T-helper 1 cell treated with Interleukin-12 subunit alpha and Interleukin-12 subunit beta and Interleukin-4 antibody, amounts not matched to agents 30 μg/mL and 1 μg/mL, for 36 hours (primary cell): ENCODE data around the gene UBE2E1.
"Not testable (repeated sequence)": the region's sequence is repeated elsewhere in the genome, so short reads cannot be mapped to it uniquely, and the experiment has no call there.

Experiments
- H3K27ac Mint-ChIP-seq: one replicate; pipeline ENCODE4 v1.8.0; 2021; ENCODE audit warnings: mild to moderate bottlenecking, mixed read lengths
- H3K27me3 Mint-ChIP-seq: one replicate; pipeline ENCODE4 v1.8.0; 2021; ENCODE audit warnings: low read depth, mixed read lengths
- H3K36me3 Mint-ChIP-seq: one replicate; pipeline ENCODE4 v1.8.0; 2021; ENCODE audit warnings: low read depth, mixed read lengths
- H3K4me1 Mint-ChIP-seq: one replicate; pipeline ENCODE4 v1.8.0; 2021; ENCODE audit warnings: low read depth, mixed read lengths
- H3K4me3 Mint-ChIP-seq: one replicate; pipeline ENCODE4 v1.8.0; 2021; ENCODE audit warnings: mild to moderate bottlenecking, moderate library complexity, mixed read lengths
- H3K9me3 Mint-ChIP-seq: one replicate; pipeline ENCODE4 v1.8.0; 2021; ENCODE audit warnings: mixed read lengths

UBE2E1 gene

GRCh38 chr3:23882487-23882918 lies 76.7 kb downstream of the UBE2E1 start:
- Mint-ChIP-seq H3K27me3 (no peaks in the 10 kb centered on the region), H3K4me1 (peaks cover 2% of the 10 kb centered on the region), H3K4me3 (no peak overlapping the region), H3K9me3 (no peaks in the 10 kb centered on the region), H3K27ac (no peak overlapping the region), H3K36me3 (peaks cover 4% of the 10 kb centered on the region)

GRCh38 chr3:23884481-23884880 lies 78.7 kb downstream of the UBE2E1 start:
- H3K36me3 Mint-ChIP-seq: peaks cover 4% of the 10 kb centered on the region

GRCh38 chr3:23885210-23885609 lies 79.5 kb downstream of the UBE2E1 start:
- Mint-ChIP-seq H3K4me3 (no peak overlapping the region), H3K27me3 (no peaks in the 10 kb centered on the region), H3K36me3 (peaks cover 4% of the 10 kb centered on the region), H3K27ac (no peak overlapping the region), H3K9me3 (no peaks in the 10 kb centered on the region), H3K4me1 (peaks cover 2% of the 10 kb centered on the region)

More at GRCh38 chr3:23884481-23884880, 78.7 kb downstream of the UBE2E1 start:
- Mint-ChIP-seq H3K9me3 (no peaks in the 10 kb centered on the region), H3K4me1 (peaks cover 2% of the 10 kb centered on the region), H3K4me3 (no peak overlapping the region), H3K27me3 (no peaks in the 10 kb centered on the region), H3K27ac (no peak overlapping the region)

GRCh38 chr3:23886311-23886710 lies 80.6 kb downstream of the UBE2E1 start:
- Mint-ChIP-seq H3K4me3 (no peak overlapping the region), H3K27me3 (no peaks in the 10 kb centered on the region), H3K36me3 (peaks cover 4% of the 10 kb centered on the region), H3K4me1 (no peaks in the 10 kb centered on the region), H3K27ac (no peak overlapping the region), H3K9me3 (no peaks in the 10 kb centered on the region)

GRCh38 chr3:23888617-23889228 lies 83.0 kb downstream of the UBE2E1 start:
- Mint-ChIP-seq H3K4me3 (no peak overlapping the region), H3K36me3 (peaks cover under 1% of the 10 kb centered on the region), H3K4me1 (no peaks in the 10 kb centered on the region), H3K27ac (no peak overlapping the region), H3K27me3 (no peaks in the 10 kb centered on the region), H3K9me3 (no peaks in the 10 kb centered on the region)

- Mint-ChIP-seq H3K36me3 (peaks cover 3% of the 10 kb centered on the region), H3K27me3 (no peaks in the 10 kb centered on the region), H3K9me3 (no peaks in the 10 kb centered on the region), H3K4me3 (no peak overlapping the region), H3K4me1 (no peaks in the 10 kb centered on the region), H3K27ac (no peak overlapping the region)
These were observed 83.6 kb downstream of the UBE2E1 start for GRCh38 chr3:23889386-23889785.

GRCh38 chr3:23889950-23890349 lies 84.2 kb downstream of the UBE2E1 start:
- no peaks in the 10 kb centered on the region for H3K27me3 Mint-ChIP-seq
- no peak overlapping the region for H3K4me3 Mint-ChIP-seq
- no peak overlapping the region for H3K27ac Mint-ChIP-seq
- H3K9me3 Mint-ChIP-seq: no peaks in the 10 kb centered on the region
- peaks cover 3% of the 10 kb centered on the region for H3K36me3 Mint-ChIP-seq
- H3K4me1 Mint-ChIP-seq: no peaks in the 10 kb centered on the region

GRCh38 chr3:23894254-23895061 lies 88.7 kb downstream of the UBE2E1 start:
- no peak overlapping the region for H3K27ac Mint-ChIP-seq
- H3K4me1 Mint-ChIP-seq: no peaks in the 10 kb centered on the region
- H3K27me3 Mint-ChIP-seq: no peaks in the 10 kb centered on the region
- no peaks in the 10 kb centered on the region for H3K9me3 Mint-ChIP-seq
- no peak overlapping the region for H3K4me3 Mint-ChIP-seq
- H3K36me3 Mint-ChIP-seq: peaks cover 11% of the 10 kb centered on the region

- H3K36me3 Mint-ChIP-seq: peaks cover 11% of the 10 kb centered on the region
- H3K9me3 Mint-ChIP-seq: no peaks in the 10 kb centered on the region
- no peaks in the 10 kb centered on the region for H3K4me1 Mint-ChIP-seq
- H3K4me3 Mint-ChIP-seq: no peak overlapping the region
- no peak overlapping the region for H3K27ac Mint-ChIP-seq
- H3K27me3 Mint-ChIP-seq: no peaks in the 10 kb centered on the region
These were observed 89.4 kb downstream of the UBE2E1 start for GRCh38 chr3:23895181-23895580.

- H3K36me3 Mint-ChIP-seq: peaks cover 17% of the 10 kb centered on the region
These were observed 95.0 kb downstream of the UBE2E1 start for GRCh38 chr3:23900744-23901143.

GRCh38 chr3:23904545-23904944 lies 98.8 kb downstream of the UBE2E1 start:
- Mint-ChIP-seq H3K4me3 (no peak overlapping the region), H3K4me1 (no peaks in the 10 kb centered on the region), H3K9me3 (no peaks in the 10 kb centered on the region), H3K36me3 (peaks cover 13% of the 10 kb centered on the region), H3K27me3 (no peaks in the 10 kb centered on the region), H3K27ac (no peak overlapping the region)

More at GRCh38 chr3:23900744-23901143, 95.0 kb downstream of the UBE2E1 start:
- no peak overlapping the region for H3K4me3 Mint-ChIP-seq
- no peak overlapping the region for H3K27ac Mint-ChIP-seq
- H3K9me3 Mint-ChIP-seq: no peaks in the 10 kb centered on the region
- no peaks in the 10 kb centered on the region for H3K27me3 Mint-ChIP-seq
- no peaks in the 10 kb centered on the region for H3K4me1 Mint-ChIP-seq

- Mint-ChIP-seq H3K4me3 (no peak overlapping the region), H3K27ac (no peak overlapping the region), H3K27me3 (no peaks in the 10 kb centered on the region), H3K4me1 (peaks cover 2% of the 10 kb centered on the region), H3K9me3 (no peaks in the 10 kb centered on the region), H3K36me3 (peaks cover 6% of the 10 kb centered on the region)
These were observed 103.6 kb downstream of the UBE2E1 start for GRCh38 chr3:23909341-23909740.

- Mint-ChIP-seq H3K9me3 (no peaks in the 10 kb centered on the region), H3K4me3 (no peak overlapping the region), H3K27me3 (peaks cover 11% of the 10 kb centered on the region), H3K4me1 (peaks cover 15% of the 10 kb centered on the region), H3K36me3 (no peaks in the 10 kb centered on the region), H3K27ac (no peak overlapping the region)
These were observed 105.6 kb downstream of the UBE2E1 start for GRCh38 chr3:23911397-23911796.

GRCh38 chr3:23912335-23912734 lies 106.6 kb downstream of the UBE2E1 start:
- Mint-ChIP-seq H3K27me3 (peaks cover 11% of the 10 kb centered on the region), H3K4me1 (peaks cover 15% of the 10 kb centered on the region)
- not testable (repeated sequence) for H3K27ac Mint-ChIP-seq, H3K9me3 Mint-ChIP-seq, H3K36me3 Mint-ChIP-seq, H3K4me3 Mint-ChIP-seq

GRCh38 chr3:23913182-23913581 lies 107.4 kb downstream of the UBE2E1 start:
- Mint-ChIP-seq H3K9me3 (no peaks in the 10 kb centered on the region), H3K27me3 (peaks cover 11% of the 10 kb centered on the region), H3K4me3 (no peak overlapping the region), H3K27ac (no peak overlapping the region), H3K36me3 (peaks cover 13% of the 10 kb centered on the region), H3K4me1 (peaks cover 17% of the 10 kb centered on the region)
